ENCODE measurements around the gene DCAKD.

DNA sequence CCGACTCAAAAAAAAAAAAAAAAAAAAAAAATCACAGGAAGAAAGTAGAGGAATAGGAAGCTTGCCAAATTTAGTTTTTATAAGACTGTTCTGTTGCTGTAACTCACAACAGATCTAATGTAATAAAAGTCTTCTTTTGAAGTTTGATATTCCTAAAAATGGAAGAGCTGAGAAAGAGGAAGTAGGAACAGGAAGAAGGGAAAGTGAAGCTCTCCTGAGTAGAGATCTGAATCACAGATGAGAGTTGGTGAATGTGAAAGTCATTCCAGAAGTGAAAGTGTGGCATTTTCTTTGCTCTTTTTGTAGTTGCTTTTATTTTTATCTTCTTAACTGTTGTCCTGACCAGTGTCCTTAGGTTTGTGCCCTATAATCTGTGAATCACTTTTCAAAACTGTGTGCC lies 11.8 kb upstream of the DCAKD start:
- TF ChIP-seq ZFP30 (CRISPR knock-in tag; IDR thresholded peaks at IDR 0.05) (no peak), ZFP3 (CRISPR knock-in tag; IDR thresholded peaks at IDR 0.05) (no peak), BACH2 (CRISPR knock-in tag; IDR thresholded peaks at IDR 0.05; ENCODE audit: borderline replicate concordance) (no peak), ISL1 (CRISPR knock-in tag; IDR thresholded peaks at IDR 0.05) (no peak), OSR1 (CRISPR knock-in tag; IDR thresholded peaks at IDR 0.05) (no peak)
- TF ChIP-seq, protein P1, sequence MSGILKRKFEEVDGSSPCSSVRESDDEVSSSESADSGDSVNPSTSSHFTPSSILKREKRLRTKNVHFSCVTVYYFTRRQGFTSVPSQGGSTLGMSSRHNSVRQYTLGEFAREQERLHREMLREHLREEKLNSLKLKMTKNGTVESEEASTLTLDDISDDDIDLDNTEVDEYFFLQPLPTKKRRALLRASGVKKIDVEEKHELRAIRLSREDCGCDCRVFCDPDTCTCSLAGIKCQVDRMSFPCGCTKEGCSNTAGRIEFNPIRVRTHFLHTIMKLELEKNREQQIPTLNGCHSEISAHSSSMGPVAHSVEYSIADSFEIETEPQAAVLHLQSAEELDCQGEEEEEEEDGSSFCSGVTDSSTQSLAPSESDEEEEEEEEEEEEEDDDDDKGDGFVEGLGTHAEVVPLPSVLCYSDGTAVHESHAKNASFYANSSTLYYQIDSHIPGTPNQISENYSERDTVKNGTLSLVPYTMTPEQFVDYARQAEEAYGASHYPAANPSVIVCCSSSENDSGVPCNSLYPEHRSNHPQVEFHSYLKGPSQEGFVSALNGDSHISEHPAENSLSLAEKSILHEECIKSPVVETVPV (CRISPR knock-in tag; IDR thresholded peaks at IDR 0.05), result no peak

All from SK-N-SH treated with all-trans-retinoic acid at 6 μM for 48 hours (cell line).